ENCODE data around the gene CFAP61.

GRCh38 chr20:20229595-20229994 lies 177.3 kb downstream of the CFAP61 start:
- TF ChIP-seq CTCF (IDR thresholded peaks at IDR 0.05; ENCODE audit: insufficient read depth, low read depth, low read length) = no peak
- no peak for TF ChIP-seq EZH2 (IDR thresholded peaks at IDR 0.05; ENCODE audit: insufficient read depth, low read length)

Data from astrocyte (in vitro differentiated cells and primary cell).